ENCODE data around the gene UVRAG.

Gene UVRAG

GRCh38 chr11:75784085-75784478 is 30.9 kb upstream of the UVRAG start:
- DNase-seq (ENCODE audit: low read depth in 2 of 2) = no peak

GRCh38 chr11:75784506-75784905 is 30.5 kb upstream of the UVRAG start:
- DNase-seq (ENCODE audit: low read depth in 2 of 2) = no peak

GRCh38 chr11:75785187-75785586 is 29.8 kb upstream of the UVRAG start:
- DNase-seq (ENCODE audit: low read depth in 2 of 2) = no peak

GRCh38 chr11:75786101-75786736 is 28.8 kb upstream of the UVRAG start:
- DNase-seq (ENCODE audit: low read depth in 2 of 2) = no peak

- DNase-seq (ENCODE audit: low read depth in 2 of 2) = no peak
Observed at GRCh38 chr11:75789521-75789920, 25.5 kb upstream of the UVRAG start.

- DNase-seq (ENCODE audit: low read depth in 2 of 2) = no peak
Observed at GRCh38 chr11:75790986-75791385, 24.0 kb upstream of the UVRAG start.

- no peak for DNase-seq (ENCODE audit: low read depth in 2 of 2)
Observed at GRCh38 chr11:75792127-75792731, 22.8 kb upstream of the UVRAG start.

- DNase-seq (ENCODE audit: low read depth in 2 of 2) = no peak
Observed at GRCh38 chr11:75792997-75793800, 21.8 kb upstream of the UVRAG start.

- DNase-seq (ENCODE audit: low read depth in 2 of 2) = no peak
Observed at GRCh38 chr11:75793966-75794365, 21.0 kb upstream of the UVRAG start.

GRCh38 chr11:75795276-75796090 is 19.5 kb upstream of the UVRAG start:
- no peak for DNase-seq (ENCODE audit: low read depth in 2 of 2)

- DNase-seq (ENCODE audit: low read depth in 2 of 2) = no peak
Observed at GRCh38 chr11:75796091-75796435, 18.9 kb upstream of the UVRAG start.

GRCh38 chr11:75797116-75797515 is 17.9 kb upstream of the UVRAG start:
- no peak for DNase-seq (ENCODE audit: low read depth in 2 of 2)

- no peak for DNase-seq (ENCODE audit: low read depth in 2 of 2)
Observed at GRCh38 chr11:75797792-75798191, 17.2 kb upstream of the UVRAG start.

- DNase-seq (ENCODE audit: low read depth in 2 of 2) = no peak
Observed at GRCh38 chr11:75800136-75800675, 14.8 kb upstream of the UVRAG start.

- no peak for DNase-seq (ENCODE audit: low read depth in 2 of 2)
Observed at GRCh38 chr11:75800728-75801361, 14.2 kb upstream of the UVRAG start.

- DNase-seq (ENCODE audit: low read depth in 2 of 2) = no peak
Observed at GRCh38 chr11:75801362-75802020, 13.5 kb upstream of the UVRAG start.

GRCh38 chr11:75802021-75802912 is 12.7 kb upstream of the UVRAG start:
- DNase-seq (ENCODE audit: low read depth in 2 of 2) = no peak

GRCh38 chr11:75802913-75803820 is 11.8 kb upstream of the UVRAG start:
- peak; percentile 45 to 47 for DNase-seq (ENCODE audit: low read depth in 2 of 2)

- no peak for DNase-seq (ENCODE audit: low read depth in 2 of 2)
Observed at GRCh38 chr11:75809111-75809510, 5.9 kb upstream of the UVRAG start.
